GM12872 (cell line): ENCODE measurements around the gene NOL9.

ENCODE experiments used
- CTCF ChIP-seq: IDR thresholded peaks from 3 replicates; pipeline ENCODE4 v1.5.1; 2011; ENCODE audit warnings: low read depth, mild to moderate bottlenecking, low read length, moderate library complexity; ENCODE audit not compliant: insufficient read depth

NOL9 gene

GRCh38 chr1:6536291-6536690 lies 18.0 kb downstream of the NOL9 start:
- no peak for TF ChIP-seq CTCF

- TF ChIP-seq CTCF = no peak
Observed at GRCh38 chr1:6535214-6535613, 19.1 kb downstream of the NOL9 start.

GRCh38 chr1:6534248-6534822 lies 20.0 kb downstream of the NOL9 start:
- TF ChIP-seq CTCF = no peak

DNA sequence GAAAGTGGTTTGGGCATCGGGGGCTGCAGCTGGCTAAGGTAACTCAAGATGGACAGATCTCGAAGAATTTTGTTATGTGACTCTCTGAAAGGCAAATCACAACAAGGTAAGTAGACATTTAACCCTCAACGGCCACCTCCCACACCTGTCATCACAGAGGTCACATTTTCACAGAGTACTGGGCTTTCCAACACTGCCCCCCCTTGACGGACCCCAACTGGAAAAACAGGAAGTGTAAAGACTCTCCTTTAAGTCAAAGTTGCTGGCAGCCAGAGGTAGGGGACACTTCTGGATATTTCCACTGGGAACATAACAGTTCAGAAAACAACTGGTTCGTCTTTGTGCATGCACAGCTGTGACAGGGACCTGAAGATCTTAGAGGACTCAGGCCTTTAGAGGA lies 22.3 kb downstream of the NOL9 start:
- TF ChIP-seq CTCF = no peak

DNA sequence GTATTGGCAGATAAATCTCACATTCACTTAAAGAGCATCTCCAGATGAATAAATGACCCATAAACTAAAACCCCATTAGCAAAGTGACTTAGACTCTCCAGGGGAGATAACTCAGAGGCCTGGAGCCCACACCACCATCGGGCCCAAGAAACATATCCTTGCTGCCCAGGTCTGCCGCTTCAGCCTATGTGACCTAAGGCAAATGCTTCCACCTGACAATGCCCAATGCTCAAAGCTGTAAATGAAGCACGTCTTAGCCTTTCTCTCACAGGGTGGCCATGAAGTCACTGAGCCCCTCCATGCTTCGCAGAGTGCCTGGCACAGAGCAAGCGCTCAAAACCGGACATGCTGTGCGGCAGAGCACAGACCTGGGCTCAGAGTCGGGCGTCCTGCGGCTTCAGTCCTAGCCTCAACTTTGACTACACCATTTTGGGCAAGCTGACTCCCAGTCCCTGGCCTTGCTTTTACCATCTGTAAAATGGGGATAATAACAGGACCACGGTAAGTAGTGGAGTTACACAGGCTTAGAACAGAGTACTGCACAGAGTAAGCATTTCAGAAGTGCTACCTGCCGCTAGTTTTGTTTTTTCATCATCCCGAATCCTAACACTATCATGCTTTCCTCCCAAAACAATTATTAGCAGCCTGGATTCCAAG lies 23.7 kb downstream of the NOL9 start:
- TF ChIP-seq CTCF = no peak

DNA sequence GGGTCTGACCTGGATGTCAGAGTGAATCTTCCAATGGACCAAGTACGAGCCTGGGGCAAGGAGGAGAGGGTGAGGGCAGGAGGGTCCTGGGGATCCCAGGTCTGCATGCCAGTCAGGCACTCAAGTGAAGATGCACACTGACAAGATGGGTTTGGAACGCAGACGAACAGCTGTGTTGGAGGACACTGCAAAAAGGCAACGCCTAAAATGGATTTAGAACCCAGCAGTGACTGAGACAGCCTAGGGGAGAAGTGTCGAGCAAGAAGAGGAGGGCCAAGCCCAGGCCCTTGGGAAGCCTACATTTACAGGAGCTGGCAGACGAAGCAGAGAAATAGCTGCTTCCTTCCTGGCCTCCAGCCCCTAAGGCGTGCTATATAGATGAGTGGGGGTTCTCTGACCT lies 25.8 kb downstream of the NOL9 start:
- TF ChIP-seq CTCF = no peak

GRCh38 chr1:6526316-6526715 lies 28.0 kb downstream of the NOL9 start:
- no peak for TF ChIP-seq CTCF
